PC-3 (cell line): ENCODE data around the gene UFSP1. TPM values are rescaled to one million over a fixed set of nuclear protein-coding genes. Genes with fewer than 3 reads are reported as not detected.

Experiments
- ATAC-seq: fragments of 200-7000 bp; cut with Tn5 transposase; 2 replicates; pipeline ENCODE4 v1.9.1; 2020; ENCODE audit warnings: mild to moderate bottlenecking, moderate library complexity
- BruUV-seq: library from RNA; stranded (reverse); fragments of 400-500 nt; replicated peaks from 2 replicates; lab custom pipeline; 2021; lab: Mats Ljungman, UMichigan
- CTCF ChIA-PET: fragments of 300-600 bp; sonication (Branson Sonifier 250); formaldehyde crosslinking; loops from one replicate; lab custom pipeline; 2022; ENCODE audit warnings: antibody characterized with exemption; lab: Charles Lee
- POLR2A ChIA-PET: fragments of 300-600 bp; sonication (Branson Sonifier 250); formaldehyde crosslinking; loops from one replicate; lab custom pipeline; 2022; ENCODE audit warnings: antibody characterized with exemption; ENCODE audit not compliant: unreplicated experiment; lab: Charles Lee
- DNase-seq: peaks from one replicate; pipeline ENCODE4 v3.0.0-alpha.2; 2015
- H2AFZ ChIP-seq: fragments of 300-600 bp; sonication (generic); 2 replicates; pipeline ENCODE4 v1.6.0; 2016; ENCODE audit warnings: antibody characterized with exemption, low read length
- H3F3A ChIP-seq: fragments of 300-600 bp; sonication (generic); one replicate; pipeline ENCODE4 v1.6.0; 2017; ENCODE audit warnings: antibody characterized with exemption, low read length, control low read depth, mild to moderate bottlenecking; ENCODE audit not compliant: unreplicated experiment
- H3K27ac ChIP-seq: fragments of 300-600 bp; sonication (generic); 2 replicates; pipeline ENCODE4 v1.5.1; 2016; ENCODE audit warnings: mild to moderate bottlenecking, low read length
- H3K27me3 ChIP-seq: fragments of 300-600 bp; sonication (generic); 2 replicates; pipeline ENCODE4 v1.6.1; 2016; ENCODE audit warnings: low read length, mixed read lengths
- H3K36me3 ChIP-seq: fragments of 300-600 bp; sonication (generic); 2 replicates; pipeline ENCODE4 v1.6.1; 2016; ENCODE audit warnings: low read depth, mixed run types, low read length, mixed read lengths
- H3K4me1 ChIP-seq: fragments of 300-600 bp; sonication (generic); 2 replicates; pipeline ENCODE4 v1.5.1; 2016; ENCODE audit warnings: low read length; ENCODE audit not compliant: insufficient read depth
- H3K4me2 ChIP-seq: fragments of 300-600 bp; sonication (generic); 2 replicates; pipeline ENCODE4 v1.6.0; 2016; ENCODE audit warnings: low read length
- H3K4me3 ChIP-seq: fragments of 300-600 bp; sonication (generic); 2 replicates; pipeline ENCODE4 v1.5.1; 2016; ENCODE audit warnings: mild to moderate bottlenecking, low read length, mixed read lengths
- H3K79me2 ChIP-seq: fragments of 300-600 bp; sonication (generic); 2 replicates; pipeline ENCODE4 v1.6.1; 2017; ENCODE audit warnings: low read length, mixed read lengths
- H3K9ac ChIP-seq: fragments of 300-600 bp; sonication (generic); 2 replicates; pipeline ENCODE4 v1.6.0; 2016; ENCODE audit warnings: mild to moderate bottlenecking, low read length
- H3K9me2 ChIP-seq: fragments of 300-600 bp; sonication (generic); replicated peaks from 2 replicates; pipeline ENCODE4 v1.6.1; 2016; ENCODE audit warnings: mixed run types, low read length, mixed read lengths
- H3K9me3 ChIP-seq: fragments of 300-600 bp; sonication (generic); 2 replicates; pipeline ENCODE4 v1.6.1; 2016; ENCODE audit warnings: low read length, mixed read lengths
- H4K20me1 ChIP-seq: fragments of 300-600 bp; sonication (generic); 2 replicates; pipeline ENCODE4 v1.6.1; 2016; ENCODE audit warnings: low read length, mixed read lengths
- CTCF ChIP-seq: fragments of 300-600 bp; sonication (generic); conservative IDR thresholded peaks from 2 replicates; pipeline ENCODE4 v1.5.1; 2017; ENCODE audit warnings: antibody characterized with exemption, low read depth, mild to moderate bottlenecking, low read length
- EZH2 ChIP-seq: fragments of 300-600 bp; sonication (generic); IDR thresholded peaks from one replicate; pipeline ENCODE4 v1.6.1; 2017; ENCODE audit warnings: antibody characterized with exemption, mild to moderate bottlenecking, low read length; ENCODE audit not compliant: unreplicated experiment
- EZH2phosphoT487 ChIP-seq: fragments of 300-600 bp; sonication (generic); IDR thresholded peaks from 2 replicates; pipeline ENCODE4 v1.6.1; 2018; ENCODE audit warnings: mild to moderate bottlenecking, antibody characterized with exemption, low read length, borderline replicate concordance
- intact Hi-C: fragments of 100-400 bp; cut with micrococcal nuclease; formaldehyde crosslinking; loops from 2 replicates; pipeline ENCODE4 v1.9.0; 2023
- total RNA-seq: library from RNA; depleted of rRNA; stranded (reverse); fragments of >200 nt; gene quantifications from 2 replicates; pipeline ENCODE4 v1.2.3, GENCODE V29; 2014

UFSP1 gene
- total RNA-seq, 1 experiment from 2014 or later: 10.5 TPM

GRCh38 chr7:100878013-100878412 lies 11.5 kb downstream of the UFSP1 start:
- H3K27me3 ChIP-seq: no peaks in the 10 kb centered on the region
- H3K27ac ChIP-seq: no peak overlapping the region
- TF ChIP-seq EZH2phosphoT487 (no peak), EZH2 (no peak), CTCF (no peak)
- H3K4me2 ChIP-seq: peak overlapping the region; percentile 44; the same call in 1 of the 2 replicates
- H3K36me3 ChIP-seq: peaks cover 52% of the 10 kb centered on the region
- no peak overlapping the region for H3K9ac ChIP-seq
- H3K4me3 ChIP-seq: 0 out of 2 replicates have a peak overlapping the region, but pooled peaks have one; percentile 78
- no peak for DNase-seq
- POLR2A ChIA-PET: no interaction called here
- peaks cover 71% of the 10 kb centered on the region for H3K79me2 ChIP-seq
- peaks cover 27% of the 10 kb centered on the region for H3K4me1 ChIP-seq
- ATAC-seq: no peak
- no TSS peak for BruUV-seq
- CTCF ChIA-PET: no interaction called here
- no peaks in the 10 kb centered on the region for H3F3A ChIP-seq
- intact Hi-C loops: no loop called here
- peaks cover 47% of the 10 kb centered on the region for H4K20me1 ChIP-seq
- no peaks in the 10 kb centered on the region for H3K9me2 ChIP-seq
- no peaks in the 10 kb centered on the region for H3K9me3 ChIP-seq
- H2AFZ ChIP-seq: no peak overlapping the region

- peaks cover 29% of the 10 kb centered on the region for H3K36me3 ChIP-seq
- peak; percentile 33 for ATAC-seq
Observed at GRCh38 chr7:100875356-100875751, 14.2 kb downstream of the UFSP1 start.

More at GRCh38 chr7:100875356-100875751, 14.2 kb downstream of the UFSP1 start:
- Histone ChIP-seq H3K4me1 (peaks cover 27% of the 10 kb centered on the region), H3F3A (no peaks in the 10 kb centered on the region), H3K9me3 (no peaks in the 10 kb centered on the region), H4K20me1 (peaks cover 44% of the 10 kb centered on the region), H2AFZ (peak overlapping the region; percentile 63), H3K79me2 (peaks cover 55% of the 10 kb centered on the region), H3K9me2 (no peaks in the 10 kb centered on the region), H3K4me2 (peak overlapping the region; percentile 100), H3K9ac (peak overlapping the region; percentile 99), H3K4me3 (peak overlapping the region; percentile 78), H3K27me3 (no peaks in the 10 kb centered on the region), H3K27ac (peak overlapping the region; percentile 76)
- DNase-seq: peak; percentile 20
- ChIA-PET POLR2A (interaction anchor here (0.5 to 1.8 kb wide), 6 partner anchors 14 to 1531 kb away, joined by 3 to 39 read pairs (median 9); partner anchors contain the start of gene UFSP1), CTCF (interaction anchor here (0.6 to 0.7 kb wide), 2 partner anchors 287 to 321 kb away, joined by 7 read pairs; no protein-coding TSS in a partner anchor)
- intact Hi-C loops: no loop called here
- TF ChIP-seq CTCF (no peak), EZH2phosphoT487 (no peak), EZH2 (no peak)
- BruUV-seq: TSS peak; percentile 59
